Cardiac septum (tissue), 1 donor: ENCODE measurements around the gene ANAPC4. TPM values are rescaled to one million over a fixed set of nuclear protein-coding genes. Genes with fewer than 3 reads are reported as not detected.
"Not testable (repeated sequence)": the region's sequence is repeated elsewhere in the genome, so short reads cannot be mapped to it uniquely, and the experiment has no call there.

Experiments
- DNase-seq: peaks from one replicate; pipeline ENCODE4 v3.0.0-alpha.2; 2020; ENCODE audit warnings: low spot score
- intact Hi-C: fragments of 100-400 bp; cut with DNase I; formaldehyde crosslinking; loops from one replicate; pipeline ENCODE4 v1.14.0; 2022
- total RNA-seq: library from RNA; stranded (reverse); fragmentation: NEBNext Ultra II Directional; extraction: Animal tissue kit (Norgen Biotek cat#: 25700); gene quantifications from one replicate; pipeline ENCODE4 v1.2.1, GENCODE V29; 2021
- donor health status: DM: no; HTN: no; CAD: no.

ANAPC4 gene
- total RNA-seq, 1 donor from 2014 or later = 14.2 TPM

- intact Hi-C loops = no loop called here
- no peak for DNase-seq
Observed at GRCh38 chr4:25370242-25370641, 6.8 kb upstream of the ANAPC4 start.

GRCh38 chr4:25372549-25372948, 4.5 kb upstream of the ANAPC4 start:
- DNase-seq, intact Hi-C loops: not testable (repeated sequence)

- no peak for DNase-seq
- intact Hi-C loops = loop anchor here (5.0 kb wide), 2 partner anchors 66 to 146 kb away; partner anchors contain the start of genes PI4K2B and ZCCHC4
Observed at GRCh38 chr4:25377572-25378436, 741 bp downstream of the ANAPC4 start.

GRCh38 chr4:25378437-25378743, 1.3 kb downstream of the ANAPC4 start:
- no peak for DNase-seq
- intact Hi-C loops = loop anchor here (5.0 kb wide), 2 partner anchors 66 to 146 kb away; partner anchors contain the start of genes PI4K2B and ZCCHC4

GRCh38 chr4:25379591-25379990, 2.5 kb downstream of the ANAPC4 start:
- no peak for DNase-seq
- intact Hi-C loops = loop anchor here (5.0 kb wide), 2 partner anchors 67 to 147 kb away; partner anchors contain the start of genes PI4K2B and ZCCHC4

- no peak for DNase-seq
- intact Hi-C loops = no loop called here
Observed at GRCh38 chr4:25383647-25384046, 6.6 kb downstream of the ANAPC4 start.

- intact Hi-C loops = no loop called here
- DNase-seq = no peak
Observed at GRCh38 chr4:25386926-25387325, 9.9 kb downstream of the ANAPC4 start.

- intact Hi-C loops = no loop called here
Observed at GRCh38 chr4:25397305-25397704, 20.2 kb downstream of the ANAPC4 start.

GRCh38 chr4:25399510-25399909, 22.4 kb downstream of the ANAPC4 start:
- intact Hi-C loops = no loop called here
- no peak for DNase-seq

More at GRCh38 chr4:25397305-25397704, 20.2 kb downstream of the ANAPC4 start:
- no peak for DNase-seq

- no peak for DNase-seq
- intact Hi-C loops = no loop called here
Observed at GRCh38 chr4:25401066-25401465, 24.0 kb downstream of the ANAPC4 start.

- intact Hi-C loops = no loop called here
- no peak for DNase-seq
Observed at GRCh38 chr4:25402521-25402920, 25.5 kb downstream of the ANAPC4 start.

GRCh38 chr4:25403699-25404098, 26.6 kb downstream of the ANAPC4 start:
- intact Hi-C loops = no loop called here
- no peak for DNase-seq

- DNase-seq = no peak
- intact Hi-C loops = no loop called here
Observed at GRCh38 chr4:25405453-25405852, 28.4 kb downstream of the ANAPC4 start.

- no peak for DNase-seq
- intact Hi-C loops = no loop called here
Observed at GRCh38 chr4:25406081-25406692, 29.1 kb downstream of the ANAPC4 start.

GRCh38 chr4:25410820-25411529, 33.9 kb downstream of the ANAPC4 start:
- no peak for DNase-seq
- intact Hi-C loops = no loop called here

GRCh38 chr4:25413261-25413660, 36.2 kb downstream of the ANAPC4 start:
- intact Hi-C loops = no loop called here

GRCh38 chr4:25417014-25417413, 40.0 kb downstream of the ANAPC4 start:
- intact Hi-C loops = no loop called here
- DNase-seq = no peak

More at GRCh38 chr4:25413261-25413660, 36.2 kb downstream of the ANAPC4 start:
- no peak for DNase-seq

- intact Hi-C loops = no loop called here
- DNase-seq = no peak
Observed at GRCh38 chr4:25420931-25421330, 43.9 kb downstream of the ANAPC4 start.

GRCh38 chr4:25421816-25422525, 44.9 kb downstream of the ANAPC4 start:
- intact Hi-C loops = no loop called here
- no peak for DNase-seq

- DNase-seq = no peak
- intact Hi-C loops = no loop called here
Observed at GRCh38 chr4:25423548-25423947, 46.5 kb downstream of the ANAPC4 start.
